Neural cell (in vitro differentiated cells): Measurements from ENCODE around the gene SECTM1.

Experiments
- CTCF ChIP-seq: fragments of 450-650 bp; IDR thresholded peaks from 2 replicates; pipeline ENCODE4 v1.5.1; 2014; ENCODE audit warnings: antibody characterized with exemption, mild to moderate bottlenecking, moderate library complexity; ENCODE audit not compliant: poor library complexity, severe bottlenecking
- EP300 ChIP-seq: fragments of 450-650 bp; conservative IDR thresholded peaks from 2 replicates; pipeline ENCODE4 v1.6.1; 2014; ENCODE audit warnings: antibody characterized with exemption, mild to moderate bottlenecking, moderate library complexity; ENCODE audit not compliant: poor library complexity, severe bottlenecking
- EZH2 ChIP-seq: fragments of 200-600, 300-800 bp; shearing (Covaris generic), sonication (generic); IDR thresholded peaks from 2 replicates; pipeline ENCODE4 v1.6.1; 2014; ENCODE audit warnings: antibody characterized with exemption, low read length, borderline replicate concordance, mild to moderate bottlenecking; ENCODE audit not compliant: insufficient read depth, poor library complexity, severe bottlenecking
- MXI1 ChIP-seq: fragments of 450-650 bp; conservative IDR thresholded peaks from 2 replicates; pipeline ENCODE4 v1.6.1; 2014; ENCODE audit warnings: antibody characterized with exemption, mild to moderate bottlenecking; ENCODE audit not compliant: poor library complexity, severe bottlenecking
- POLR2AphosphoS5 ChIP-seq: IDR thresholded peaks from 2 replicates; pipeline ENCODE4 v1.6.1; 2012
- RAD21 ChIP-seq: fragments of 450-650 bp; conservative IDR thresholded peaks from 2 replicates; pipeline ENCODE4 v1.6.1; 2014; ENCODE audit warnings: antibody characterized with exemption, mild to moderate bottlenecking, moderate library complexity
- REST ChIP-seq: IDR thresholded peaks from 2 replicates; pipeline ENCODE4 v1.6.1; 2012; ENCODE audit warnings: borderline replicate concordance
- SMC3 ChIP-seq: fragments of 450-650 bp; conservative IDR thresholded peaks from 2 replicates; pipeline ENCODE4 v1.6.1; 2014; ENCODE audit warnings: antibody characterized with exemption, mild to moderate bottlenecking, moderate library complexity; ENCODE audit not compliant: poor library complexity
- TAF1 ChIP-seq: IDR thresholded peaks from 2 replicates; pipeline ENCODE4 v1.6.1; 2012; ENCODE audit warnings: low read depth

- TF ChIP-seq TAF1, result no peak
- no peak for TF ChIP-seq REST
- no peak for TF ChIP-seq CTCF
- no peak for TF ChIP-seq EZH2
- TF ChIP-seq RAD21, result no peak
- TF ChIP-seq POLR2AphosphoS5, result no peak
- no peak for TF ChIP-seq SMC3
- TF ChIP-seq EP300, result no peak
- no peak for TF ChIP-seq MXI1
Measured at GRCh38 chr17:82311971-82312370, 21.6 kb downstream of the SECTM1 start.
